Muscle of arm (tissue), 12 donors: ENCODE measurements around the gene CCR7. TPM values are rescaled to one million over a fixed set of nuclear protein-coding genes. Genes with fewer than 3 reads are reported as not detected.

ENCODE experiments used
- DNase-seq: peaks from one replicate; pipeline ENCODE4 v3.0.0-alpha.2; 2013
- polyA plus RNA-seq, 12 donors: library from polyadenylated mRNA; unstranded; fragments of 120-200 nt; gene quantifications; one replicate each; pipeline ENCODE4 v1.2.1, GENCODE V29; 2013; ENCODE audit not compliant: insufficient read length in 12 of 12

The CCR7 gene
- polyA plus RNA-seq, 12 donors: 0.18 to 3.5 (median 0.55) TPM; not detected in 2

DNA sequence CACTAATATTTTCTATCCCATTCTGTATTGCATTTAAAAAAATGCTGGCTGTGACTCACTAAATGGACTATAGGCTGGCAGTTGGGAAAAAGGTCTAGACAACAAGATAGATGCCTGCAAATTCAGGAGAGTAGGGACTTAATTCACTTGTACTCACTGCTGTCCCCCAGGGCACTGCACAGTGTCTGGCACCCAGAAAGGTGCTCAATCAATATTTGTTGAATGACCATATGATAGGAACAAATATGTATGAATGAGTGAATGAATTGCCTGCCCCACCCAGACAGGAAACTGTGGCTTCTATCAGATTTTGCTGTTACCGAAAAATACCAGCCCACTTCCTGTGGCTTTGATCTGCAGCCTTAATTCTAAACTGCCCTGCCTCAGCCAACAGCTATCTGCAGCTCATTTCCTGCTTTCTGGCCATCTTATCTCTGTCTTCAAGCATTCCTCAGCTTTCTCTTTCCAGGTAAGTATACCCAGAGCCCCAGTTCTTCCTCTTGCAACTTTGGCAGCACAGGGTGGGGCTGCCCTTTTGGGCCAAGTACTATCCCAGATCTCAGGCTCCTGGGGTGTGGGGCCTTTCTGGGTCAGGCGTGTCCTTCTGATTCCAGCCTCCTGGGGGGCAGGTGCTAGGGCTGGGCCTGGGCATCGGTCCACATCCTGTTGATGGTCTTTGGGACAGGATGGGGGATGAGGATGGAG lies 48.5 kb downstream of the CCR7 start:
- DNase-seq: no peak

GRCh38 chr17:40515491-40516041 lies 49.7 kb downstream of the CCR7 start:
- no peak for DNase-seq

GRCh38 chr17:40515011-40515410 lies 50.3 kb downstream of the CCR7 start:
- DNase-seq: no peak

DNA sequence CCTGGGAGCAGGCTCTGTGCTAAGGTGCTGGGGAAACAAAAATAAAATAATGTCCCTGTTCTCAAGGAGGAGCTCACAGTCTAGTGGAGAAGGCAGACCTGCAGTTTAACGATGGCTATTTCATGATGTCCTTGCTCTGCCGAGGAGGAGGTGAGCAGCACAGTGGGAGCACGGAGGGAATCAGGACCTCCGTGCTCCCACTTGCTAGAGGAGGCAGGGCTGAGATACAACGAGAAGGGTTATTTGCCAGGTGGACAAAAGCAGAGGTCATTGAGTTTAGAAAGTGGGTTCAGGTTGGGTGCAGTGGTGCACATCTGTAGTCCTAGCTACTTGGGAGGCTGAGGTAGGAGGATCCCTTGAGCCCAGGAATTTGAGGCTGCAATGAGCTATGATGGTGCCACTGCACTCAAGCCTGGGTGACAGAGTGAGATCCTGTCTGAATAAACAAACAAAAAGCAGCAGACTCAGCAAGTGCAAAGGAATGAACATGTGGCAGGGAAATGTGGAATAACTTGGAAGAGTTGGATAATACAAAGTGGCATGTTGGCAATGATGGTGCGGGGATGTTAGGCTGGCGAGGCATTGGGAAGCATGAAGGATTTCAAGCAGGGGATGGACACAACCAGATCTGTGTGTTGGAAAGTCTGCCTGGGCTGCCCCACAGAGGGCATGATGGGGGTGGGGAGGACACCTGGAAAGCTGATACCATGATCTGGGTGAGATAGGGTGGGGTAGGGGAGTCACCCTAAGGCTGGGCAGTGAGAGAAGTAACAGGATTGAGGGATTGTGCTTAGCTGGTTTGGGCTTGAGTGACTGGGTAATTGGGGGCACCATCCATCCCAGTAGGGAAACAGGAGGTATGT lies 51.0 kb downstream of the CCR7 start:
- no peak for DNase-seq

- DNase-seq: no peak
Observed at GRCh38 chr17:40511667-40512220, 53.5 kb downstream of the CCR7 start.

DNA sequence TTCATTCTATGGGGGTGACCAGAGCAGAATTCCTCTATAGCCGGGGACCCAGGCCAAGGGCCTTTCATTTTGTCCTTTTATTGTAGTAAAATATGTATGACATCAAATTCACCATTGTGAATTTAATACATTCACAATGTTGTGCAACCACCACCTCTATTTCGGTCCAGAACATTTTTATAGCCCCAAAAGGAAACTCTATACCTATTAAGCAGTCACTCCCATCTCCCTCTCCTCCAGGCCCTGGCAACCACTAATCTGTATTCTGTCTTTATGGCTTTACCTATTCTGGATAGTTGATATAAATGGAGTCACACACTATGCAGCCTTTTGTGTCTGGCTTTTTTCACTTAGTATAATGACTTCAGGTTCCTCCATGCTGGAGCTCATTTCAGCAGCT lies 54.1 kb downstream of the CCR7 start:
- no peak for DNase-seq

DNA sequence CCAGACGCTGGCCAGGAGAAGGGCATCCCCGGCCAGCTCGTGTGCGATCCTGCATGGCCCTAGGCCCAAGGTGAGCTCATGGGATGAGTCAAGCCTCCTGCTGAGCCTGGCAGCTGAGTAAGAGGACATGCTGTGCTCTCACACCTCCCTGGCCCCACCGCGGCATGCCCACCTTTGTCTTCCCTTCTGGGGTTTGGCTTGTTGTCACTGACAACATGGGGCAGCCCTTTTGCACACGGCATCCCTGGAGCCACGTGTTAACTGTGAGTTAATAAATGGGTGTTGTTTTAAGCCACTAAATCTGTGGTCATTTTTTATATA lies 55.0 kb downstream of the CCR7 start:
- DNase-seq: no peak

DNA sequence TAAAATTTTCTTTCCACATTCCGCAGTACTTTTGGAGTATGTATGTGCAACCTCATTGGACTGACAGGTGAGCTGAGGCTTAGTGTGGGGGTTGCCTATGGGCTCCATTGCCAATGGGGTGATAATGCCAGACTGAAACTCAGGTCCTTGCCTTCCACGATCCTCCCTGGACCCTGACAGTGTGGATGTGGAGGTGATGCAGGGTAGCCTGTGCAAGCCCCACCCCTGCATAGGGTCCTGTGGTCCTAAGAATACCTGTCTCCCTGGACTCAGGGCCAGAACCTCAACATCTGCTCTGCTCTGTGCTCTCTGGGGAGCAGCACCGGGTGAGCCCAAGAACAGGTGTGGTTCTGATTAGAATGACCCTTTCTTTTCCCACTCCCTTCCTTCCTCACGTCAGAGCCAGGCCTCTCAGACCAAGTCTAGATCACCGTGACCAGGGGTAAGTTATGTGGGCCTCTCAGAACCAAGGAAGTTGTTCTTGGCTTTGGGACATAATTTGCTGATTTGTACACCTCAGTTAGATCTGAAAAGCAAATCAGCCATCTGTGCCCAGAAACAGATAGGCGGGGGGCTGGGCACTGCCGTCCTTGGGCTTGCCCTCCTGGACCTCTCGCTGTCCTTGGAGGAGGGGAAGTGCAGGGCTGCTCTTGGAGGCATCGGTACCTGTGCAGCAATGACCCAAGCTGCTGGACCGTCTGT lies 55.5 kb downstream of the CCR7 start:
- no peak for DNase-seq

- no peak for DNase-seq
Observed at GRCh38 chr17:40506786-40507185, 58.5 kb downstream of the CCR7 start.

Other genes with a start within 250 kb of the CCR7 start
- gene GJD3, start 200.7 kb downstream of the CCR7 start, polyA plus RNA-seq: under 1 TPM in 1 of 12 donors, not detected in 11; 0.26 TPM
- 100 to 1,000 TPM in 4 of 12 donors, 10 to 100 TPM in 8; 42.0 to 251 (median 81.6) TPM for gene TOP2A, start 147.6 kb downstream of the CCR7 start, polyA plus RNA-seq
- gene IGFBP4, start 122.0 kb downstream of the CCR7 start, polyA plus RNA-seq: 100 to 1,000 TPM in 11 of 12 donors, not detected in 1; 182 to 333 (median 234) TPM
- gene TNS4, start 63.8 kb downstream of the CCR7 start, polyA plus RNA-seq: 1 to 10 TPM in 3 of 12 donors, under 1 TPM in 4, not detected in 5; 0.04 to 6.8 (median 0.15) TPM
- gene SMARCE1, start 82.3 kb upstream of the CCR7 start, polyA plus RNA-seq: 100 to 1,000 TPM in 11 of 12 donors, not detected in 1; 112 to 222 (median 136) TPM
- 1 to 10 TPM in 1 of 12 donors, under 1 TPM in 7, not detected in 4; 0.07 to 1.0 (median 0.19) TPM for gene KRT222, start 99.7 kb upstream of the CCR7 start, polyA plus RNA-seq
- under 1 TPM in 1 of 12 donors, not detected in 11; 0.21 TPM for gene KRT24, start 138.3 kb upstream of the CCR7 start, polyA plus RNA-seq
- under 1 TPM in 4 of 12 donors, not detected in 8; 0.15 to 0.33 (median 0.21) TPM for gene KRT25, start 189.9 kb upstream of the CCR7 start, polyA plus RNA-seq
- gene KRT26, start 206.7 kb upstream of the CCR7 start, polyA plus RNA-seq: not detected
- gene KRT27, start 217.1 kb upstream of the CCR7 start, polyA plus RNA-seq: not detected
- not detected for gene KRT28, start 234.5 kb upstream of the CCR7 start, polyA plus RNA-seq